Measurements from ENCODE around the gene PHACTR3.

Gene PHACTR3

DNA sequence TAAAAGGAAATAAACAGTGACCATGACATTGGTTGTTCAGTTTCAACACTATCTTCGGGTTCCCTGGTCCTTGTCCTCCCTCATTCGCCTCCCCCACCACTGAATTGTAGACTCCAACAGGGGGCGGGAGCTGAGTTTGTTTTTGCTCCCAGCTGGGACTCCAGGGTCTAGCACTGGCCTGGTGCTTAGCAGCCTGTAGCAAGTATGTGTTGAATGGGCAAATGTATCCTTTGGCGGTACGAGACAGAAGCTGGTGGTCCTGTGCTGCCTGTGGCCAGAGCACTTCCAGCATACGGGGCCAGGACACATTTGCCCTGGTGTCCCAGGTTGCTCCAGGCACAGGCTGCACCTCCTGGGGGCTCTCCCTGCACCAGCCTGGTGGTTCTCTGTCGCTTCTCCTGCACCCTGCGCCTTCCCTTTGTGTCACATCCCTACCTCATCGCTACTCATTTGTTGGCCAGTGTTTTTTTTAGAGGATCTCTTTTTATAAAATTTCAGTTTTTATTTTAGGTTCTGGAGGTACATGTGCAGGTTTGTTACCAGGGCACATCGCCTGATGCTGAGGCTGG lies 40.1 kb downstream of the PHACTR3 start:
- H3K4me3 ChIP-seq (ENCODE audit: control insufficient read depth, low read depth, low read length), result no peak overlapping the region
- TF ChIP-seq, protein P1, sequence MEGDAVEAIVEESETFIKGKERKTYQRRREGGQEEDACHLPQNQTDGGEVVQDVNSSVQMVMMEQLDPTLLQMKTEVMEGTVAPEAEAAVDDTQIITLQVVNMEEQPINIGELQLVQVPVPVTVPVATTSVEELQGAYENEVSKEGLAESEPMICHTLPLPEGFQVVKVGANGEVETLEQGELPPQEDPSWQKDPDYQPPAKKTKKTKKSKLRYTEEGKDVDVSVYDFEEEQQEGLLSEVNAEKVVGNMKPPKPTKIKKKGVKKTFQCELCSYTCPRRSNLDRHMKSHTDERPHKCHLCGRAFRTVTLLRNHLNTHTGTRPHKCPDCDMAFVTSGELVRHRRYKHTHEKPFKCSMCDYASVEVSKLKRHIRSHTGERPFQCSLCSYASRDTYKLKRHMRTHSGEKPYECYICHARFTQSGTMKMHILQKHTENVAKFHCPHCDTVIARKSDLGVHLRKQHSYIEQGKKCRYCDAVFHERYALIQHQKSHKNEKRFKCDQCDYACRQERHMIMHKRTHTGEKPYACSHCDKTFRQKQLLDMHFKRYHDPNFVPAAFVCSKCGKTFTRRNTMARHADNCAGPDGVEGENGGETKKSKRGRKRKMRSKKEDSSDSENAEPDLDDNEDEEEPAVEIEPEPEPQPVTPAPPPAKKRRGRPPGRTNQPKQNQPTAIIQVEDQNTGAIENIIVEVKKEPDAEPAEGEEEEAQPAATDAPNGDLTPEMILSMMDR (conservative IDR thresholded peaks at IDR 0.05; ENCODE audit: control insufficient read depth, insufficient read depth, low read depth, low read length), result no peak
- DNase-seq (ENCODE audit: low read depth), result no peak

DNA sequence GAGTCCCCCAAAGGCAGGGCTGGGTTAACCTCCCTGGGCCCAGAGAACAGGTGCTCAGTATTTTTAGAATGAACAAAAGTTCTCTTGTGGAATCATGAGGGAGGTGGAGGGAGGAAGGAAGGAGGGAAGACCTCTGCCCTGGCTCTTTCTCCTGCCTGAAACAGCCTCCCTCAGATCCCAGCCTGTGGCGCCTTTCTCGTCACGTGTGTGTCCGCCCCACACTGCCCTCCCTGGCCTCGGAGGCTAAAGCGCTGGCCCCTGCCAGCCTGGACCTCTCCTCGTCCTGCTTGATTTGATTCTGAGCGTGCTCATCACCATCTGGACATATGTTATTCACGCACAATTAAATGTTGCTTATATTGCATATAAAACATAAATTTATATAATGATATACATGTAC lies 40.9 kb downstream of the PHACTR3 start:
- DNase-seq (ENCODE audit: low read depth), result no peak
- TF ChIP-seq, protein P1 (conservative IDR thresholded peaks at IDR 0.05; ENCODE audit: control insufficient read depth, insufficient read depth, low read depth, low read length), result no peak
- no peak overlapping the region for H3K4me3 ChIP-seq (ENCODE audit: control insufficient read depth, low read depth, low read length)

DNA sequence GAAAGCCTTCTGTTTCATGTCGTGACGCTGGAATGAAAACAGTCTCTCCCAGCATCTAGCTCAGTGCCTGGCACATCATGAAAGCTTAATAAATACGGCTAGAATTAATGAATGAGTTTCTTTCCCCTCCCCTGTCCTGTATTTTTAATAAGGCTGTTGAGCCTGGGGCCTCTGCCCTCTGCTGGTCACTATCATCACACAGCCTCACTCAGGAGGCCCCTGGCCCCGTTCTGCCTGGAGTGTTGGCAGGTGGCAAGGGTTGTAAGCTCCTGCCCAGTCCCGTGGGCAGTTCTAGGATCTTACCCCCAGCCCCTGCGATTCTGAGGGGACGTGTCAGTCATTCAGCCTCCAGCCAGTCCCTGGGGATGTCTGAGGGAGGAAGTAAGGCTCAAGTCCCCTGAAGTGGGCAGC lies 41.4 kb downstream of the PHACTR3 start:
- TF ChIP-seq, protein P1 (conservative IDR thresholded peaks at IDR 0.05; ENCODE audit: control insufficient read depth, insufficient read depth, low read depth, low read length), result no peak
- no peak overlapping the region for H3K4me3 ChIP-seq (ENCODE audit: control insufficient read depth, low read depth, low read length)
- DNase-seq (ENCODE audit: low read depth), result no peak

DNA sequence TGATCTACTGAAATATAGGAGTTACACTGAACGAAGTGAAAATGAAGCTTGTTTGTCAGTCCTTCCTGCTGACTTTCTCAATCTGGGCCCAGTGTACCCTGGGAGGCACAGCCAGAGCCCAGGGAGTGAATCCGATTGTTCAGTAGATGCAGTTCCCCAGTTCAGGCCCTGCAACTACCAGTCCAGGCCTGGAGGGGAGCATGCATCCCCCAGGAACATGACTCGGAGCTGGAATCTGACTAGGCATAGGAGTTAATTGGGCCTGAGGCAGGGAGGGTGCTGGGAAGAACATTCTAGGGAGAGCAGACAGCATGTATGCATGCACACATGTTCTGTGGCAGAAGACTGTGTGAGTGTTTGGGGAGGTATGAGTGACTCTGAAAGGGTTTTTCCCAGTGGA lies 42.1 kb downstream of the PHACTR3 start:
- no peak overlapping the region for H3K4me3 ChIP-seq (ENCODE audit: control insufficient read depth, low read depth, low read length)
- TF ChIP-seq, protein P1 (conservative IDR thresholded peaks at IDR 0.05; ENCODE audit: control insufficient read depth, insufficient read depth, low read depth, low read length), result no peak
- DNase-seq (ENCODE audit: low read depth), result no peak

DNA sequence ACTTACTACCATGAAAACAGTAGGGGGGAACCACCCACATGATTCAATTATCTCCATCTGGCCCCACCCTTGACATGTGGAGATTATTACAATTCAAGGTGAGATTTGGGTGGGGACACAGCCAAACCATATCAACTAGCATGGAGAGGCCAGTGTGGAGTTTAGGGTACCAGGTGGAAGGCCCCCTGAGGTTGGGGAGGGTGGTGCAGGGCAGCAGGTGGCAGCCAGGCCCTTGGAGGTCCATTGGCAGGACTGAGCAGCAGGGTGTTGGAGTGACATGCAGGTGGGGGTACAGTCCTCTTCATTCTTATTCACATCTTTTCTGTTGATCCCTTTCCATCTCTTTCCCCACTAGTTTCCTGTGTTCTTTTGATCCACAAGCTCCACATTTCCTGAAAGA lies 42.9 kb downstream of the PHACTR3 start:
- H3K4me3 ChIP-seq (ENCODE audit: control insufficient read depth, low read depth, low read length), result no peak overlapping the region
- TF ChIP-seq, protein P1 (conservative IDR thresholded peaks at IDR 0.05; ENCODE audit: control insufficient read depth, insufficient read depth, low read depth, low read length), result no peak
- DNase-seq (ENCODE audit: low read depth), result no peak

DNA sequence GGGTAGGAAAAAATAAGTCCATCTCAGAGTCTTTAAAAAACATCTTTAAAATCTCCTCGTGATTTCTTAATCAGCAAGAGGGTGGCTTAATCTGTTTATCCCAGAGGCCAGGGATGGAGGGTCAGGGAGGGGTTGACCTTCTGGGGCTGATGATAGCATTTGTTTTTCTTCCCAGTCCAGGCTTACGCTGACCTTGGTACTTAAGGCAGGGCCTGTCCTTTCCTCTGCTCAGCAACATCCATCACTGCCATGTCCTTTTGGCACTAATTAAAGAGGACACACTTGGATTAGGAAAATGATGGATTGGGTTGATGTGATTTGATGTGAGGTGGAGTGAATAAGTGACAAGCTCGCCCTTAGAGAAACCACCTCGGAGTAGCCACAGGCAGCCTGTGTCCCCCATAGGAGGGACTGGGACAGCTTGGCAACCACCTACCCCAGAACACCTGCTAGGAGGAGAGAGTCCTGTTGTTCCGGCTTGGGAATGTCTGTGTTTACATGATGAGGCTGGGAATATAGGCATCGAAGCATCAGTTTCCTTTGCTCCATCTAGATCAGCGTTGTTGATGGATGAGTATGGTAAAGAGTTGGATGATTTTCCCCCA lies 44.2 kb downstream of the PHACTR3 start:
- no peak overlapping the region for H3K4me3 ChIP-seq (ENCODE audit: control insufficient read depth, low read depth, low read length)
- no peak for DNase-seq (ENCODE audit: low read depth)
- TF ChIP-seq, protein P1 (conservative IDR thresholded peaks at IDR 0.05; ENCODE audit: control insufficient read depth, insufficient read depth, low read depth, low read length), result no peak
